AG10803 (cell line): ENCODE data around the gene LDLRAD4.

ENCODE experiments used
- DNase-seq: peaks from one replicate; pipeline ENCODE4 v3.0.0; 2010; ENCODE audit warnings: low read depth
- H3K4me3 ChIP-seq: 2 replicates; pipeline ENCODE4 v1.5.1; 2011; ENCODE audit warnings: mild to moderate bottlenecking, low read length, control low read depth
- TF ChIP-seq, protein P1 (sequence below): conservative IDR thresholded peaks from 2 replicates; pipeline ENCODE4 v1.5.1; 2011; ENCODE audit warnings: mild to moderate bottlenecking, low read length, control low read depth, inconsistent platforms

The LDLRAD4 gene

DNA sequence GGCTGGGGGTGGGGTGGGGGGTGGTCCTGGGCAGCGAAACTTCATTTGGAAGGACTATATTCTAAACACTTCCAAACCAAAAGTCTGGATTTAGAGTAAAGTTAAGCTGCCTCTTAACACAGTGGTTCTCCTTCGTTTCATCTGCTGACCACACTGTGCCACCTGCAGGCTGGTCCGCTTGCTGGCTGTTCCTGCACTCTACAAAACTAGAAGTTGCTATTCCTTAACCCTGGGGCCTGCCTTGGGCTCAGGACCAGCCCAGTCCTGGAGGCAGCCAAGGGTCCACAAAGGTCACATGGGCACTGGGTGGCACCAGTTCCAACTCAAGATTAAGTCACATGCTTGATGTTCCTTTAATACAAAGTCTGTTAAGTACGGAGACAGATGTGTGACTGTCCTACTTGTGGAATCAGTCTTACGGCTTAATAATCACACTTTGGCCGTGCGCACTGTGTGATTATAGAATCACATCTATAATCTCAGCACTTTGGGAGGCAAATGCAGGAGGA, 312.4 kb downstream of the LDLRAD4 start:
- peak; percentile 75 for DNase-seq
- no peak overlapping the region for H3K4me3 ChIP-seq
- TF ChIP-seq, protein P1, sequence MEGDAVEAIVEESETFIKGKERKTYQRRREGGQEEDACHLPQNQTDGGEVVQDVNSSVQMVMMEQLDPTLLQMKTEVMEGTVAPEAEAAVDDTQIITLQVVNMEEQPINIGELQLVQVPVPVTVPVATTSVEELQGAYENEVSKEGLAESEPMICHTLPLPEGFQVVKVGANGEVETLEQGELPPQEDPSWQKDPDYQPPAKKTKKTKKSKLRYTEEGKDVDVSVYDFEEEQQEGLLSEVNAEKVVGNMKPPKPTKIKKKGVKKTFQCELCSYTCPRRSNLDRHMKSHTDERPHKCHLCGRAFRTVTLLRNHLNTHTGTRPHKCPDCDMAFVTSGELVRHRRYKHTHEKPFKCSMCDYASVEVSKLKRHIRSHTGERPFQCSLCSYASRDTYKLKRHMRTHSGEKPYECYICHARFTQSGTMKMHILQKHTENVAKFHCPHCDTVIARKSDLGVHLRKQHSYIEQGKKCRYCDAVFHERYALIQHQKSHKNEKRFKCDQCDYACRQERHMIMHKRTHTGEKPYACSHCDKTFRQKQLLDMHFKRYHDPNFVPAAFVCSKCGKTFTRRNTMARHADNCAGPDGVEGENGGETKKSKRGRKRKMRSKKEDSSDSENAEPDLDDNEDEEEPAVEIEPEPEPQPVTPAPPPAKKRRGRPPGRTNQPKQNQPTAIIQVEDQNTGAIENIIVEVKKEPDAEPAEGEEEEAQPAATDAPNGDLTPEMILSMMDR = peak; percentile 91

DNA sequence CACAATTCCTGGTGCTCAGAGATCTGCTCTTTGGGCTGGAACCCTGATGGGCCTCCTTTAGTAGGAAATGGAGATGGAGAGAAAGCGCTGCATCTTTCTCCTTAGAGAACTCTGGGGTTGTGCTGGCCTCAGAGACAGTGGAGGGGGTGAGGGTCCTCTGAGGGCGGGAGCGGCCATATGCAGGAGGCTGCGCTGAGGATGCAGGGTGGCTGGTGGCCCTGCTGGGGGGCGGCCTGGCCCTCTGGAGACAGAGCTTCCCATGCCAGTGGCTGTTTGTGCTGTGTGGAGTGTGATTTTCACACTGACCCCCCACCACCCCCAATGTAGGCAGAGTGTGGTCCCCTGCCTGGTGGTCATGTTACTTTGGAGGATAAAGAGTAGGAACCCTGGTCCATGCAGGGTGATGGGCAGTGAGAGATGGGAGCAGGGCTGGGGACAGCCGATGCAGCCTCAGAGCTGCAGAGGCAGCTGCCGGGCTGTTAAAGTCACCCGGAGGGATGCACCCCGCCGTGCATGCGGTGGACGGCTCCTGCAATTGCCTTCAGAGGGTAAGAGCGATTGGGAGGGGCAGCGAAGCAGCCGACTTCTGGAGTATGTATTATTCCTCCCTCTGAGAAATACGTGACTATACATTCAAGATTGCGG, 313.2 kb downstream of the LDLRAD4 start:
- TF ChIP-seq, protein P1 = no peak
- no peak overlapping the region for H3K4me3 ChIP-seq
- no peak for DNase-seq

GRCh38 chr18:13532406-13533075, 314.0 kb downstream of the LDLRAD4 start:
- no peak for DNase-seq
- no peak overlapping the region for H3K4me3 ChIP-seq
- TF ChIP-seq, protein P1 = no peak

DNA sequence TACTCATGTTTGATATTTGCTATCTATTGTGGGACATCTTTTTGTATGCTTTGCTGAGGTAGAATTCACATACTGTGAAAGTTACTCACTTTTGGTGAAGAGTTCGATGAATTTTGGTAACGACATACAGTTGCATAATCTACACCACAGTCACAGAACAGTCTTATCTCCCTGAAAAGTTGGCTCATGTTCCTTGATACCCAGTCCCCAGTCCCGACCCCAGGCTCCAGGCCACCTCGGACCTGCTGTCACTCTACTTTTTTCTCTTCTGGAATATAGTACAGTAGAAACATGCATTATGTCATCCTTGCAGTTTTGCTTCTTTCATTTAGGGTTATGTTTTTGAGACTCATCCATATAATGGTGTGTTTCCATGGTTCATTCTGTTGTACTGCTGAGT, 316.1 kb downstream of the LDLRAD4 start:
- TF ChIP-seq, protein P1 = no peak
- H3K4me3 ChIP-seq = no peak overlapping the region
- no peak for DNase-seq

GRCh38 chr18:13536578-13536977, 318.0 kb downstream of the LDLRAD4 start:
- no peak overlapping the region for H3K4me3 ChIP-seq
- TF ChIP-seq, protein P1 = no peak
- no peak for DNase-seq

DNA sequence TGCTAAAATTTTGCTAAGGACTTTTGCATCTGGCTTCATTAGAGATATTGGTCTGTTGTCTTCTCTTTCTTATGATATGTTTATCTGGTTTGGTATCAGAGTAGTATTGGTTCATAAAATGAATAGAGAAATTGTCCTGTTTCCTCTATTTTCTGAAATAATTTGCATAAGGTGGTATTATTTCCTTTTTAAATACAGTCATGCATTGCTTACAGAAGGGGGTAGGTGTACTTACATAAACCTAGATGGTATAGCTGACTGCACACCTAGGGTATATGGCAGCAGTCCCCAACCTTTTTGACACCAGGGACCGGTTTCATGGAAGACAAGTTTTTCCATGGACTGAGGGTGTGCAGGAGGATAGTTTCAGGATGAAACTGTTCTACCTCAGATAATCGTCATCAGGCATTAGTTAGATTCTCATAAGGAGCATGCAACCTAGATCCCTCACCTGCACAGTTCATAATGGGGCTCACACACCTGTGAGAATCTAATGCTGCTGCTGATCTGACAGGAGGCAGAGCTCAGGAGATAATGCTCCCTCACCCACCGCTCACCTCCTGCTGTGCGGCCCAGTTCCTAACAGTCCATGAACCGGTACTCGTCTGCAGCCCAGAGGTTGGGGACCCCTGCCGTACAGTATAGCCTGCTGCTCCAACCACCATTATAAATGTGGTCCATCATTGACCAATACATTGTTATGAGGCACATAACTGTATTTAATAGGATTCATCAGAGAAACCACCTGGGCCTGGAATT, 318.6 kb downstream of the LDLRAD4 start:
- no peak for DNase-seq
- H3K4me3 ChIP-seq = no peak overlapping the region
- TF ChIP-seq, protein P1 = no peak

DNA sequence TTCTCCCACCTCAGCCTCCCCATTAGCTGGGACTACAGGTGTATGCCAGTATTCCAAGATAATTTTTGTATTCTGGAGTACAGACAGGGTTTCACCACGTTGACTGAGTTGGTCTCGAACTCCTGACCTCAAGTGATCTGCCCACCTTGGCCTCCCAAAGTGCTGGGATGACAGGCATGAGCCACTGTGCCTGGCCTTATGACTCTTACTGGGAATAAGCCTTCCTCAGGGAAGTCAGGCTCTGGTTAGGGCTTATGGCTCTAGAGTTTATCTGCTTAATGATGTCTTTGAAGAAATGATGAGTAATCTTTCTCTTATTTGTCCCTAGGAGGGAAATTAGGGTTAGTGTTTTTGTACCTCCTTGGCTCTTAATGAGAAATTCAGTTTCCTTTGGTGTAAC, 320.1 kb downstream of the LDLRAD4 start:
- no peak overlapping the region for H3K4me3 ChIP-seq
- TF ChIP-seq, protein P1 = no peak
- no peak for DNase-seq
